ENCODE measurements around the gene RETNLB. TPM values are rescaled to one million over a fixed set of nuclear protein-coding genes. Genes with fewer than 3 reads are reported as not detected.

RETNLB gene
- total RNA-seq, 2 donors from 2014 or later: not detected

- peaks cover 0 to 6% of the 10 kb centered on the region in 2 donors for H3K36me3 Mint-ChIP-seq
- DNase-seq (ENCODE audit: low spot score in 2 of 2): no peak
- no peak overlapping the region for H3K27ac Mint-ChIP-seq
- H3K9me3 Mint-ChIP-seq: peaks cover 4 to 10% of the 10 kb centered on the region in 2 donors
- ATAC-seq: no peak
Measured at GRCh38 chr3:108719178-108719806, 37.9 kb downstream of the RETNLB start.

GRCh38 chr3:108718454-108718853 lies 38.8 kb downstream of the RETNLB start:
- H3K36me3 Mint-ChIP-seq: peaks cover 0 to 6% of the 10 kb centered on the region in 2 donors

DNA sequence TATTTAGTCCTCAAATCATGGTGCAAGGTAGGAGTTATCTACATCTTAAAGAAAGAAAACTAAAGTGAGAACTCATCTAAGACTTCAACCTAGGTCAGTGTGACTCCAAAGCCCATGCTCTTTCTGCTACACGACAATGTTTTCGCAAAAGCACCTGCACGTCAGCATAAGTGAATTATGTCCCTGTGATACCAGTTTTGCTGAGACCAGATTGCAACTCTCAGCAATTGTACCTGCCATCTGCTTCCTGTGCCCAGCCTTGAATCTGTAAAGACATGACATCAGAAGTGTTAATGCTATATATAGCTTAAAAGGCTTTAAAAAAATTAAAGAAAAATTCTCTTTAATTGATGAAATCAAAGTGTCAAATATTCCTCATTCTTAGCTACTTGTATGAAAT lies 43.4 kb downstream of the RETNLB start:
- H3K36me3 Mint-ChIP-seq: no peaks in the 10 kb centered on the region
- ATAC-seq (no peak), DNase-seq (ENCODE audit: low spot score in 2 of 2) (no peak)
- no peak overlapping the region for H3K27ac Mint-ChIP-seq
- no peaks in the 10 kb centered on the region for H3K9me3 Mint-ChIP-seq

More at GRCh38 chr3:108718454-108718853, 38.8 kb downstream of the RETNLB start:
- DNase-seq (ENCODE audit: low spot score in 2 of 2): no peak
- H3K27ac Mint-ChIP-seq: no peak overlapping the region
- no peak for ATAC-seq
- peaks cover 4 to 7% of the 10 kb centered on the region in 2 donors for H3K9me3 Mint-ChIP-seq

DNA sequence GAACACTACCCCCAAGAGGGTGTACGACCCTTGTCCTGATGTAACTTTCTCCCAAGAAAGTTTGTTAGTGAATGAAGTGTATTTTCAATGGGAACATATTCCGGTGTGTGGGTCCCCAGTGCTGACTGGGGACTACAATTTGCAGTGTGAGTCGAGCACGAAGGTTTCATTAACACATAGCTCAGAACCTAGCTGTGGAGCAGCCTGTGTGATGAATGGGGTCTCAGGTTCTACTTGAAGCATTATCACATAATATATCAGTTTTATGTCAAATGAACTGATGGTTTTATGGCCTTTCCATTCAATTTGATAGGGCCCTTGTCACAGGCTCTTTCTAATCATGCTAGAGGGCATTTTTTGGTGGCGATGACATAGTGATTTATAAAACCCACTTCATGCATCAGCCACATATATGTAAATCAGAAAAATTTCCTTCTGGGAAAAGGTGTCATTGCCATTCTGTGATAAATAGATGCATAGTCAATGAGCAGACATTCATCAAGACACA lies 44.1 kb downstream of the RETNLB start:
- Mint-ChIP-seq H3K27ac (no peak overlapping the region), H3K36me3 (no peaks in the 10 kb centered on the region), H3K9me3 (no peaks in the 10 kb centered on the region)
- DNase-seq (ENCODE audit: low spot score in 2 of 2) (no peak), ATAC-seq (no peak)

Other genes with a start within 250 kb of the RETNLB start
- under 1 TPM; 0.18 to 0.53 TPM for gene MYH15, start 246.8 kb downstream of the RETNLB start, total RNA-seq
- 10 to 100 TPM; 48.3 to 53.4 TPM for gene CIP2A, start 168.0 kb downstream of the RETNLB start, total RNA-seq
- 10 to 100 TPM; 13.9 to 20.0 TPM for gene DZIP3, start 167.7 kb downstream of the RETNLB start, total RNA-seq
- gene TRAT1, start 65.4 kb upstream of the RETNLB start, total RNA-seq: 10 to 100 TPM; 11.8 to 25.9 TPM
- gene GUCA1C, start 196.5 kb upstream of the RETNLB start, total RNA-seq: not detected

Data from activated naive CD4-positive, alpha-beta T cell treated with anti-CD3 and anti-CD28 coated beads, Interleukin-2, amount 50 U/mL, for 72 hours (primary cell).